Thoracic aorta (tissue), 2 donors: Measurements from ENCODE around the gene PLCB3. TPM values are rescaled to one million over a fixed set of nuclear protein-coding genes. Genes with fewer than 3 reads are reported as not detected.
A peak's percentile ranks its signal among the peaks of the same experiment; 100 is the strongest.
"Not testable (repeated sequence)": the region's sequence is repeated elsewhere in the genome, so short reads cannot be mapped to it uniquely, and the experiment has no call there.

Experiments
- ATAC-seq: fragments of 150-250 bp; one replicate; pipeline ENCODE4 v1.8.0; 2017; ENCODE audit warnings: low read depth; ENCODE audit not compliant: insufficient number of reproducible peaks, low FRiP score
- DNase-seq: peaks from one replicate; pipeline ENCODE4 v3.0.0-alpha.2; 2020; ENCODE audit warnings: low spot score
- H3K27ac ChIP-seq, 2 donors: fragments of 200-600 bp; sonication (generic); 1 replicate in 1 of 2; 2 replicates in 1 of 2; pipeline ENCODE4 v1.5.1; 2016; ENCODE audit warnings: mild to moderate bottlenecking in 2 of 2, moderate library complexity in 2 of 2
- H3K27me3 ChIP-seq: fragments of 200-600 bp; sonication (generic); replicated peaks from 2 replicates; pipeline ENCODE4 v1.6.0; 2016; ENCODE audit warnings: mild to moderate bottlenecking; ENCODE audit not compliant: insufficient read depth
- H3K36me3 ChIP-seq: fragments of 200-600 bp; sonication (generic); one replicate; pipeline ENCODE4 v1.5.1; 2016
- H3K4me1 ChIP-seq, 2 donors: fragments of 200-600 bp; sonication (generic); 1 replicate in 1 of 2; 2 replicates in 1 of 2; pipeline versions ENCODE4 v1.5.1 to v1.6.0; 2016; ENCODE audit warnings: low read depth in 2 of 2, mild to moderate bottlenecking in 1 of 2; ENCODE audit not compliant: control insufficient read depth in 1 of 2
- H3K4me3 ChIP-seq: fragments of 200-600 bp; sonication (generic); 2 replicates; pipeline ENCODE4 v1.5.1; 2016; ENCODE audit warnings: mild to moderate bottlenecking
- H3K9me3 ChIP-seq: fragments of 200-600 bp; sonication (generic); 2 replicates; pipeline ENCODE4 v1.5.1; 2016
- CTCF ChIP-seq: fragments of 200-600 bp; sonication (generic); IDR thresholded peaks from one replicate; pipeline ENCODE4 v1.5.1; 2019; ENCODE audit warnings: antibody characterized with exemption
- total RNA-seq, 2 donors: library from RNA; depleted of rRNA; stranded (reverse); fragments of >200 nt; gene quantifications; one replicate each; pipeline versions ENCODE4 v1.1.0 to v1.2.3, GENCODE V29; 2016

Gene PLCB3
- total RNA-seq, 2 donors from 2014 or later: 31.5 to 39.7 TPM

DNA sequence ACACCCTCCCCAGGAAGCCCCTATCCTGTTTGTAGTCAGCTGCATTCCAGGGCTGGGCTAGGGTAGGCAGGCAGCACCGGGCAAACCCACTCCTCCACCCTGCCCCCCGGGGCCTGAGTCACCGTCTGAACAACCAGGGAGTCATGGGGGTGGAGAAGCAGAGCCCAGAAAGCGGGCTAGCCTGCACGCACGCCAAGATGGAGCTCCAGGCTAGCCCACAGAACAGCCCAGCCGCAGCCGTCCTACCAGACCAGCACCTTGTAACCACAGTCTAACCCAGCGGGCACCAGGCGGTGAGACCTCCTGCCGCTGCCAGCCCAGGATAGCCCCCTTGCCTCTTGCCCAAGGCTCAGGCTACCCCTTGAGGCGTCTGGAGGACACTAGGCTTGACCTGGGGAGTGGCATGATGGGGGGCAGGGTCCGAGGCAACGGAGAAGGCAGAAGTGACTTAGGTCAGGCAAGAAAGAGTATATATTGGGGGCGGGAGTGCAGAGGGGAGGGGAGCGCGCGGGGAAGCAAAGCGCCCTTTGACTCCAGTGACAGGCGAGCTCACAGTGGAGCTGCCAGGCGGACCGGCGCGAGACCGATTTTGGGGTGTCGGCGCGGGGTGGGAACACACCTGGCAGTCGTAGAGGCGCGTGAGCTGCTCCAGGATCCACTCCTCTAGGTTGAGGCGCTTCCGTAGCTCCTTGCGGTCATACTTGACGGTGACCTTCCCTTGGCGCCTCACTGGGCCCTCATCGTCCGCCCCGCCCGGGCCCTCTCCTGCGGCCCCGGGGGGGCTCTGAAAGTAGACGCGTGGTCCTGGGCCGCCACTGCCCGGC lies 5.3 kb upstream of the PLCB3 start:
- no peak for TF ChIP-seq CTCF
- peak; percentile 69 for DNase-seq

GRCh38 chr11:64246621-64246870 lies 4.8 kb upstream of the PLCB3 start:
- H3K4me1 ChIP-seq: peaks cover 19 to 46% of the 10 kb centered on the region in 2 donors
- H3K27me3 ChIP-seq, H3K36me3 ChIP-seq, DNase-seq, ATAC-seq, H3K9me3 ChIP-seq: not testable (repeated sequence)
- peak overlapping the region in 1 of 2 donors; percentile 93 for H3K27ac ChIP-seq
- H3K4me3 ChIP-seq: peak overlapping the region; percentile 98

More for the DNA sequence above, 5.3 kb upstream of the PLCB3 start:
- peaks cover 19 to 44% of the 10 kb centered on the region in 2 donors for H3K4me1 ChIP-seq
- no peaks in the 10 kb centered on the region for H3K9me3 ChIP-seq
- peak overlapping the region; percentile 78 to 90 for H3K27ac ChIP-seq
- peaks cover 9% of the 10 kb centered on the region for H3K36me3 ChIP-seq
- no peak for ATAC-seq
- H3K27me3 ChIP-seq: no peaks in the 10 kb centered on the region
- peak overlapping the region; percentile 73 for H3K4me3 ChIP-seq

GRCh38 chr11:64246871-64247728 lies 4.2 kb upstream of the PLCB3 start, which contains the start of gene PPP1R14B:
TSS of gene PPP1R14B (minus strand) at chr11:64246943. CDS start at chr11:64246673, 270 bp downstream.
- peak; percentile 58 for DNase-seq
- peaks cover 20 to 47% of the 10 kb centered on the region in 2 donors for H3K4me1 ChIP-seq

DNA sequence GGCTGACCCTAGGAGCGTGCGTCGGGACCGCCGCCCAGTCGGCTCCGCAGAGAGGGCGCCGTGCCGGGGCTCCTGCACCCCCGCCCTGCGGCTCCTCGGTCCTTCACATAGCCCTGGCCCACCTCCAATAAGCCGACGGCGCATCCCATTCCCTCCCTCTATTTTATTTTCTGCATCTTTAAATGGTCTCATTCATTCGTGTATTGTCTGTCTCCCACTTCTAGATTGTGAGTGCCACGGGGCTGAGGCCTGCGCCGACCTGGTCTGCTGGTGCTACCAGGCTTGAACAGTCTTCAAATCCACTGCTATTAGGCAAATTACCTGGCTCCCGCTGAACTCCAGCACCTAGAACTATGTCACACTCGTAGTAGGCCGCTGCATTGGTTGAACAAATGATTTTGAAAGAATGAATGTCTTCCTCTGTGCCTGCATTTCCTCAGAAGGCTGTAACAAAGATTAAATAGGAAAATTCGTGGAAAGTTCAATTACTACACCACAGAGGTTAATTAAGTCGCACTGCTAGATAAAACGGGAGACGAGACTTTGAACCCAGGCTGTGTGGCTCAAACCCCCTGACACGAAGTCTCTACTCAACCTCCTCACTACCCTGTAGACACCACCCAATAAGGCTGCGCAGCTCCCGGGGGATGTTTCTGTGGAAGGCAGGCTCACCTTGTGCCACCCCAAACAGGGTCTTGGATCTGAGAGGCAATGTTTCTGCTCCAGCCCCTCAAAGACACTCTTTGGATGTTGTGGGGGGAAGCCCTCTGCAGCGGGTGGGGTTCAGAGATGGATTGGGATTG lies 3.4 kb upstream of the PLCB3 start:
- H3K4me3 ChIP-seq: peak overlapping the region; percentile 98
- H3K4me1 ChIP-seq: peaks cover 22 to 47% of the 10 kb centered on the region in 2 donors
- H3K27me3 ChIP-seq: no peaks in the 10 kb centered on the region
- H3K9me3 ChIP-seq: no peaks in the 10 kb centered on the region
- ATAC-seq: no peak
- TF ChIP-seq CTCF: no peak
- DNase-seq: no peak
- H3K27ac ChIP-seq: peak overlapping the region in 1 of 2 donors; percentile 93
- peaks cover 9% of the 10 kb centered on the region for H3K36me3 ChIP-seq

More at GRCh38 chr11:64246871-64247728, 4.2 kb upstream of the PLCB3 start, which contains the start of gene PPP1R14B:
- H3K27ac ChIP-seq: peak within 1 kb of the TSS; percentile 78 to 93
- peaks cover 9% of the 10 kb centered on the region for H3K36me3 ChIP-seq
- no peaks in the 10 kb centered on the region for H3K27me3 ChIP-seq
- ATAC-seq: no peak
- H3K4me3 ChIP-seq: peak within 1 kb of the TSS; percentile 98
- no peaks in the 10 kb centered on the region for H3K9me3 ChIP-seq
- TF ChIP-seq CTCF: peak; percentile 11

GRCh38 chr11:64248578-64248977 lies 2.8 kb upstream of the PLCB3 start:
- no peak overlapping the region for H3K4me3 ChIP-seq
- H3K4me1 ChIP-seq: peaks cover 27 to 48% of the 10 kb centered on the region in 2 donors
- H3K27me3 ChIP-seq: no peaks in the 10 kb centered on the region
- no peak for DNase-seq
- H3K27ac ChIP-seq: no peak overlapping the region
- H3K9me3 ChIP-seq: no peaks in the 10 kb centered on the region
- no peak for TF ChIP-seq CTCF
- H3K36me3 ChIP-seq: peaks cover 5% of the 10 kb centered on the region
- ATAC-seq: no peak
